ENCODE measurements around the gene ARL9. TPM values are rescaled to one million over a fixed set of nuclear protein-coding genes. Genes with fewer than 3 reads are reported as not detected.
A peak's percentile ranks its signal among the peaks of the same experiment; 100 is the strongest.
"Not testable (repeated sequence)": the region's sequence is repeated elsewhere in the genome, so short reads cannot be mapped to it uniquely, and the experiment has no call there.

The ARL9 gene
- total RNA-seq, 1 donor from 2014 or later, result 0.83 TPM

GRCh38 chr4:56465599-56466295 is 39.8 kb upstream of the ARL9 start:
- H3K4me3 Mint-ChIP-seq, result peak overlapping the region; percentile 85
- no peaks in the 10 kb centered on the region for H3K27me3 Mint-ChIP-seq (ENCODE audit: low read depth)
- no peak for TF ChIP-seq CTCF (IDR thresholded peaks at IDR 0.05; ENCODE audit: unreplicated experiment)
- peak overlapping the region; percentile 96 for H3K27ac Mint-ChIP-seq
- no peak for DNase-seq (ENCODE audit: low spot score in 2 of 2, unreplicated experiment in 2 of 2)
- no peaks in the 10 kb centered on the region for H3K9me3 Mint-ChIP-seq
- peaks cover 42% of the 10 kb centered on the region for H3K4me1 Mint-ChIP-seq
- peaks cover 7% of the 10 kb centered on the region for H3K36me3 Mint-ChIP-seq

- H3K27ac Mint-ChIP-seq, result peak overlapping the region; percentile 96
- H3K9me3 Mint-ChIP-seq; H3K36me3 Mint-ChIP-seq; H3K27me3 Mint-ChIP-seq (ENCODE audit: low read depth); DNase-seq (ENCODE audit: low spot score in 2 of 2, unreplicated experiment in 2 of 2): not testable (repeated sequence)
- H3K4me1 Mint-ChIP-seq, result peaks cover 42% of the 10 kb centered on the region
- H3K4me3 Mint-ChIP-seq, result peak overlapping the region; percentile 85
Observed at GRCh38 chr4:56466296-56466761, 39.3 kb upstream of the ARL9 start.

- H3K4me3 Mint-ChIP-seq, result peak overlapping the region; percentile 85
- H3K27me3 Mint-ChIP-seq (ENCODE audit: low read depth), result no peaks in the 10 kb centered on the region
- H3K27ac Mint-ChIP-seq, result peak overlapping the region; percentile 96
- TF ChIP-seq CTCF (IDR thresholded peaks at IDR 0.05; ENCODE audit: unreplicated experiment), result no peak
- no peak for DNase-seq (ENCODE audit: low spot score in 2 of 2, unreplicated experiment in 2 of 2)
- peaks cover 42% of the 10 kb centered on the region for H3K4me1 Mint-ChIP-seq
- peaks cover 10% of the 10 kb centered on the region for H3K36me3 Mint-ChIP-seq
- no peaks in the 10 kb centered on the region for H3K9me3 Mint-ChIP-seq
Observed at GRCh38 chr4:56466910-56467283, 38.7 kb upstream of the ARL9 start.

GRCh38 chr4:56467284-56468096 is 38.1 kb upstream of the ARL9 start, which contains the start of gene SRP72:
Gene SRP72 (plus strand): TSS chr4:56467617. CDS start chr4:56467636, 19 bp downstream.
- peak within 1 kb of the TSS; percentile 96 for H3K27ac Mint-ChIP-seq
- no peaks in the 10 kb centered on the region for H3K27me3 Mint-ChIP-seq (ENCODE audit: low read depth)
- peaks cover 42% of the 10 kb centered on the region for H3K4me1 Mint-ChIP-seq
- DNase-seq (ENCODE audit: low spot score in 2 of 2, unreplicated experiment in 2 of 2), result peak; percentile 85 to 91
- no peaks in the 10 kb centered on the region for H3K9me3 Mint-ChIP-seq
- peak within 1 kb of the TSS; percentile 85 for H3K4me3 Mint-ChIP-seq
- no peak for TF ChIP-seq CTCF (IDR thresholded peaks at IDR 0.05; ENCODE audit: unreplicated experiment)
- H3K36me3 Mint-ChIP-seq, result peaks cover 8% of the 10 kb centered on the region

GRCh38 chr4:56468097-56468422 is 37.5 kb upstream of the ARL9 start:
- Mint-ChIP-seq H3K27me3 (ENCODE audit: low read depth) (no peaks in the 10 kb centered on the region), H3K4me3 (peak overlapping the region; percentile 85), H3K36me3 (peaks cover 14% of the 10 kb centered on the region), H3K9me3 (no peaks in the 10 kb centered on the region), H3K4me1 (peaks cover 42% of the 10 kb centered on the region), H3K27ac (peak overlapping the region; percentile 96)
- TF ChIP-seq CTCF (IDR thresholded peaks at IDR 0.05; ENCODE audit: unreplicated experiment), result no peak
- DNase-seq (ENCODE audit: low spot score in 2 of 2, unreplicated experiment in 2 of 2), result peak in 1 of 2 experiments; percentile 45

All from mesothelial cell of epicardium (in vitro differentiated cells).